IPS DF 4.7 (cell line): ENCODE data around the gene PCDHB4.
"Not testable (repeated sequence)": the region's sequence is repeated elsewhere in the genome, so short reads cannot be mapped to it uniquely, and the experiment has no call there.

Source experiments
- DNase-seq: peaks from one replicate; pipeline ENCODE4 v3.0.0-alpha.2; 2013; ENCODE audit warnings: low spot score; ENCODE audit errors: extremely low read depth

PCDHB4 gene

DNA sequence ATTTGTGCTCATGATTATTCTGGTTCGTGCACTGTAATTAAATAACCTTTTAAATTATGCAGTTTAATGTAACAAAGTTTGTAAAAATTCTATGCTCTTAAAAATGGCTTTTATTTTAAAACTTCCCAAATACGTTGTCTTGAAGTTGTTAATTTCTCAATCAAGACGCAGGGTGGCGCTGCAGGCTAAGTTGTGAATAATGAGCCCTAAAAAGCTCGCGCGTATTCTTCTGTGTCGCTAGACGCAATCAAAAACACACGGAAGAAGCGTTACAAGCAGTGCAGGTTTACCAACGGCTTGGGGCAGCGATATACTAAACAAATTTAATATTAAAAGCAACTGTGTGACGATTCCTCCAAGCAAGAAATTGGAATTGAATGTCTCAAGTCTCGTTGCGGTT is at the start of gene PCDHB4:
TSS of gene PCDHB4 (plus strand) at position 256 of the 400 bp plus-strand sequence. CDS start 181 bp downstream, outside the sequence.
- peak; percentile 22 for DNase-seq

DNA sequence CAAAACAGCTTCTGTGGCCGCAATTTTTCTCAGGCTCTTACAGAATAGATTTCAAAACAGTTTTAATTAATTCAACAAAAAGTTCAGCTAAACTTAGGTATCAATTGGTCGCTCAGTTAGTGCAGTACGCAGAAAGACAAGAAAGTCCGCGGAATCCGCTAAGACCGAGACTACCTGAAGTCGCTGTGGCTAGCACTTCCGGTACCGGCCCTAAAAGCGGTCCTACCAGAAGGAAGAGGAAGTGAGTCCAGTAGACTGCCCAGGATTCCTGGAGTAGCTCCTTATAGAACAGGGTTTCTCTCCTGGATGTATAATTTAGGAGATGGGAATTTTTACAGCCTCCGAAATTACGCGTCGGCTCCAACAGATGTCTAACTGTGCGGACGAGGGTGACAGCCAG is 43.8 kb upstream of the PCDHB4 start:
- DNase-seq = no peak

DNA sequence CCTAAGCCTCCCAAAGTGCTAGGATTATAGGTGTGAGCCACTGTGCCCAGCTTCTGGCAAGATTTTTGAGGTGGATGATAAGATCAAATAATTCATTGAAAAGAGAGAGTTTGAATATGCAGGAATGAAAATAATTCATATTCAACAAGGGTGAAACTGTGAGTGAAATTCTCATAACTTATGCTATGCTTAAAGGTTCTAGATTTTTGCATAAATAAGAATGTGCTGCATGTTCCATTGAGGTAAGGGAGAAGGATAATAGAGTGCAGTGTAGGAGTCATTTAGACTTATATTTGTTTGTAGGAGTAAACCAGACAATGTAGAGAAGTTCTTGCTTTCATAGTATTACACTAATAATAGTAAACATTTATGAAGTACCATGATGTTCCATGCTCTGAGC is 39.4 kb upstream of the PCDHB4 start:
- DNase-seq = no peak

GRCh38 chr5:141084487-141084989 is 37.1 kb upstream of the PCDHB4 start:
- no peak for DNase-seq

DNA sequence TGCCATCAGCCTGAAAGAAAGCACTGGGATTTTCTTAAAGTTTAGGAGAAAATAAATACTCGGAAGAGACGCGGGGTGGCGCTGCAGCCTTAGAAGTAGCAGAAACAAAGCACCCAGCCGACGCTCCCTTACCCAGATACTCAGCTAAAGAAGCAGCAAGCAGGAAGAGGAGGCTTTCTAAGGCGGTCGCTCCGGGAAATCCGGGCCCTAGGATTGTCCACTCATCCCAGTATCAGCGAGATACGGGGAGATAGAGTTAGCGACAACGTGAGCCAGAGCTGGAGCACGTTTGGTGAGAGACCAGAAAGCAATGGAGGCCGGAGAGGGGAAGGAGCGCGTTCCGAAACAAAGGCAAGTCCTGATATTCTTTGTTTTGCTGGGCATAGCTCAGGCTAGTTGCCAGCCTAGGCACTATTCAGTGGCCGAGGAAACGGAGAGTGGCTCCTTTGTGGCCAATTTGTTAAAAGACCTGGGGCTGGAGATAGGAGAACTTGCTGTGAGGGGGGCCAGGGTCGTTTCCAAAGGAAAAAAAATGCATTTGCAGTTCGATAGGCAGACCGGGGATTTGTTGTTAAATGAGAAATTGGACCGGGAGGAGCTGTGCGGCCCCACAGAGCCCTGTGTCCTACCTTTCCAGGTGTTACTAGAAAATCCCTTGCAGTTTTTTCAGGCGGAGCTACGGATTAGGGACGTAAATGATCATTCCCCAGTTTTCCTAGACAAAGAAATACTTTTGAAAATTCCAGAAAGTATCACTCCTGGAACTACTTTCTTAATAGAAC is 26.9 kb upstream of the PCDHB4 start, which contains the start of gene PCDHB2:
TSS of gene PCDHB2 (plus strand) at position 135 of the 782 bp plus-strand sequence. CDS start at position 311, 176 bp downstream.
- DNase-seq = peak; percentile 85

- no peak for DNase-seq
Observed at GRCh38 chr5:141095263-141095641, 26.4 kb upstream of the PCDHB4 start.

GRCh38 chr5:141096181-141096580 is 25.4 kb upstream of the PCDHB4 start:
- DNase-seq = not testable (repeated sequence)

- not testable (repeated sequence) for DNase-seq
Observed at GRCh38 chr5:141096586-141096985, 25.0 kb upstream of the PCDHB4 start.

- peak; percentile 60 for DNase-seq
Observed at GRCh38 chr5:141100243-141100805, 21.3 kb upstream of the PCDHB4 start, which contains the start of gene PCDHB3. TSS of gene PCDHB3 (plus strand) at chr5:141100473. CDS start at chr5:141100650, 177 bp downstream.

DNA sequence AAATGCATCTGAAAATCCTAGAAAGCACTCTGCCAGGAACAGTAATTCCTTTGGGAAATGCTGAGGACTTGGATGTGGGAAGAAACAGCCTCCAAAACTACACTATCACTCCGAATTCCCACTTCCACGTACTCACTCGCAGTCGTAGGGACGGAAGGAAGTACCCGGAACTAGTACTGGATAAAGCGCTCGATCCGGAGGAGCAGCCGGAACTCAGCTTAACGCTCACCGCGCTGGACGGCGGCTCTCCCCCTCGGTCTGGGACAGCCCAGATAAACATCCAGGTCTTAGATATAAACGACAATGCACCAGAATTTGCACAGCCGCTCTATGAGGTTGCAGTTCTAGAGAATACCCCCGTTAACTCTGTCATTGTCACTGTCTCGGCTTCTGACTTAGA is 20.6 kb upstream of the PCDHB4 start:
- DNase-seq = no peak

- DNase-seq = not testable (repeated sequence)
Observed at GRCh38 chr5:141102070-141102469, 19.5 kb upstream of the PCDHB4 start.

DNA sequence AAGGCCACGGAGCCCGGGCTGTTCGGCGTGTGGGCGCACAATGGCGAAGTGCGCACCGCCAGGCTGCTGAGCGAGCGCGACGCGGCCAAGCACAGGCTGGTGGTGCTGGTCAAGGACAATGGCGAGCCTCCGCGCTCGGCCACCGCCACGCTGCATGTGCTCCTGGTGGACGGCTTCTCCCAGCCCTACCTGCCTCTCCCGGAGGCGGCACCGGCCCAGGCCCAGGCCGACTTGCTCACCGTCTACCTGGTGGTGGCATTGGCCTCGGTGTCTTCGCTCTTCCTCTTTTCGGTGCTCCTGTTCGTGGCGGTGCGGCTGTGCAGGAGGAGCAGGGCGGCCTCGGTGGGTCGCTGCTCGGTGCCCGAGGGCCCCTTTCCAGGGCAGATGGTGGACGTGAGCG is 19.1 kb upstream of the PCDHB4 start:
- DNase-seq = not testable (repeated sequence)

GRCh38 chr5:141105350-141105749 is 16.3 kb upstream of the PCDHB4 start:
- no peak for DNase-seq

- DNase-seq = no peak
Observed at GRCh38 chr5:141119250-141119649, 2.4 kb upstream of the PCDHB4 start.

DNA sequence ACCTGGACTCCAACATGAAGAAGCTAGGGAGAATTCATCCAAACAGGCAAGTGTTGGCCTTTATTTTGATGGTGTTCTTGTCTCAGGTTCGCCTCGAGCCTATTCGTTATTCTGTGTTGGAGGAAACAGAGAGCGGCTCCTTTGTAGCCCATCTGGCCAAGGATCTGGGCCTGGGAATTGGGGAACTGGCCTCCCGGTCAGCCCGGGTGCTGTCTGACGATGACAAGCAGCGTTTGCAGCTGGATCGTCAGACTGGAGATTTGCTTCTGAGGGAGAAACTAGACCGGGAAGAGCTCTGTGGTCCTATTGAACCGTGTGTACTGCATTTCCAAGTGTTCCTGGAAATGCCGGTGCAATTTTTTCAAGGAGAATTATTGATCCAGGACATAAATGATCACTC is 367 bp downstream of the PCDHB4 start:
- DNase-seq = no peak

GRCh38 chr5:141123396-141124135 is 1.9 kb downstream of the PCDHB4 start:
- DNase-seq = not testable (repeated sequence)

- no peak for DNase-seq
Observed at GRCh38 chr5:141127305-141127704, 5.7 kb downstream of the PCDHB4 start.

GRCh38 chr5:141135030-141135717 is 13.6 kb downstream of the PCDHB4 start, which contains the start of gene PCDHB5:
TSS of gene PCDHB5 (plus strand) at chr5:141135206. CDS start at chr5:141135435, 229 bp downstream.
- peak; percentile 66 for DNase-seq

GRCh38 chr5:141135718-141136266 is 14.2 kb downstream of the PCDHB4 start:
- no peak for DNase-seq

DNA sequence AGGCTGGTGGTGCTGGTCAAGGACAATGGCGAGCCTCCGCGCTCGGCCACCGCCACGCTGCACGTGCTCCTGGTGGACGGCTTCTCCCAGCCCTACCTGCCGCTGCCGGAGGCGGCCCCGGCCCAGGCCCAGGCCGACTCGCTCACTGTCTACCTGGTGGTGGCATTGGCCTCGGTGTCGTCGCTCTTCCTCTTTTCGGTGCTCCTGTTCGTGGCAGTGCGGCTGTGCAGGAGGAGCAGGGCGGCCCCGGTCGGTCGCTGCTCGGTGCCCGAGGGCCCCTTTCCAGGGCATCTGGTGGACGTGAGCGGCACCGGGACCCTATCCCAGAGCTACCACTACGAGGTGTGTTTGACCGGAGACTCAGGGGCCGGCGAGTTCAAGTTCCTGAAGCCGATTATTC is 15.7 kb downstream of the PCDHB4 start:
- not testable (repeated sequence) for DNase-seq

DNA sequence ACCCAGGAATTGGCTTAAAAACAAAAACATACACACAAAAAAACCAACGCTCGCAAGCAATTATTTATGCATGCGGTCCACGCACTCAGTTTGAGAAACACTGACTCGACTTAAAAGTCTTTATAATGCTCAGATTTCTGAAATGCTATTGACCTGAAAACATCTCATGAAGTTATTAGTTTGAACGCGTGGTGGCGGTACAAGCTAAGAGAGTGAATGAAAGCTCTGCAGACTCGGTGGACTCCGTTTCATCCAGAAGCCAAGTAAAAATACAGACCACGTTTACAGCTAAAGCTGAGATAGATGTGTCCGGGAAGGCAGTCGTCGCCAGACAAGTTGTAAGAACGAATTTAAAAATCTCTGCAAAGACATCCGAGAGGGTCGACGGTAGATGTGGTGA is 28.2 kb downstream of the PCDHB4 start, which contains the start of gene PCDHB6:
TSS of gene PCDHB6 (plus strand) at position 246 of the 400 bp plus-strand sequence. CDS start 201 bp downstream, outside the sequence.
- DNase-seq = no peak
